Measurements from ENCODE around the gene PODXL.
"Not testable (repeated sequence)": the region's sequence is repeated elsewhere in the genome, so short reads cannot be mapped to it uniquely, and the experiment has no call there.

PODXL gene

GRCh38 chr7:131508754-131509486 lies 47.5 kb downstream of the PODXL start:
- no peak for DNase-seq

- peak; percentile 59 for DNase-seq
These were observed 48.7 kb downstream of the PODXL start for GRCh38 chr7:131507592-131508331.

GRCh38 chr7:131506597-131506996 lies 49.8 kb downstream of the PODXL start:
- DNase-seq, result no peak

GRCh38 chr7:131505636-131506557 lies 50.5 kb downstream of the PODXL start:
- DNase-seq, result no peak

GRCh38 chr7:131505037-131505620 lies 51.3 kb downstream of the PODXL start:
- not testable (repeated sequence) for DNase-seq

GRCh38 chr7:131504157-131504899 lies 52.1 kb downstream of the PODXL start:
- no peak for DNase-seq

GRCh38 chr7:131503639-131504038 lies 52.8 kb downstream of the PODXL start:
- DNase-seq, result no peak

GRCh38 chr7:131502810-131503508 lies 53.5 kb downstream of the PODXL start:
- DNase-seq, result peak; percentile 54

- DNase-seq, result no peak
These were observed 54.3 kb downstream of the PODXL start for GRCh38 chr7:131501930-131502685.

- no peak for DNase-seq
These were observed 55.0 kb downstream of the PODXL start for GRCh38 chr7:131501422-131501821.

- no peak for DNase-seq
These were observed 56.1 kb downstream of the PODXL start for GRCh38 chr7:131500357-131500756.

- DNase-seq, result no peak
These were observed 56.6 kb downstream of the PODXL start for GRCh38 chr7:131499801-131500200.

GRCh38 chr7:131498237-131498885 lies 58.1 kb downstream of the PODXL start:
- DNase-seq, result no peak

- DNase-seq, result no peak
These were observed 59.0 kb downstream of the PODXL start for GRCh38 chr7:131497454-131497853.

- no peak for DNase-seq
These were observed 60.5 kb downstream of the PODXL start for GRCh38 chr7:131495669-131496498.

GRCh38 chr7:131494182-131494581 lies 62.2 kb downstream of the PODXL start:
- no peak for DNase-seq

- DNase-seq, result no peak
These were observed 62.8 kb downstream of the PODXL start for GRCh38 chr7:131493581-131493980.

- no peak for DNase-seq
These were observed 63.3 kb downstream of the PODXL start for GRCh38 chr7:131493081-131493480.

- DNase-seq, result no peak
These were observed 66.5 kb downstream of the PODXL start for GRCh38 chr7:131489881-131490280.

Measured in NCI-H1105 (cell line).